Neural cell (in vitro differentiated cells): ENCODE data around the gene SDC4.

Experiments
- EP300 ChIP-seq: fragments of 450-650 bp; conservative IDR thresholded peaks from 2 replicates; pipeline ENCODE4 v1.6.1; 2014; ENCODE audit warnings: antibody characterized with exemption, mild to moderate bottlenecking, moderate library complexity; ENCODE audit not compliant: poor library complexity, severe bottlenecking
- EZH2 ChIP-seq: fragments of 200-600, 300-800 bp; shearing (Covaris generic), sonication (generic); IDR thresholded peaks from 2 replicates; pipeline ENCODE4 v1.6.1; 2014; ENCODE audit warnings: antibody characterized with exemption, low read length, borderline replicate concordance, mild to moderate bottlenecking; ENCODE audit not compliant: insufficient read depth, poor library complexity, severe bottlenecking
- MXI1 ChIP-seq: fragments of 450-650 bp; conservative IDR thresholded peaks from 2 replicates; pipeline ENCODE4 v1.6.1; 2014; ENCODE audit warnings: antibody characterized with exemption, mild to moderate bottlenecking; ENCODE audit not compliant: poor library complexity, severe bottlenecking
- POLR2AphosphoS5 ChIP-seq: IDR thresholded peaks from 2 replicates; pipeline ENCODE4 v1.6.1; 2012
- RAD21 ChIP-seq: fragments of 450-650 bp; conservative IDR thresholded peaks from 2 replicates; pipeline ENCODE4 v1.6.1; 2014; ENCODE audit warnings: antibody characterized with exemption, mild to moderate bottlenecking, moderate library complexity
- SMC3 ChIP-seq: fragments of 450-650 bp; conservative IDR thresholded peaks from 2 replicates; pipeline ENCODE4 v1.6.1; 2014; ENCODE audit warnings: antibody characterized with exemption, mild to moderate bottlenecking, moderate library complexity; ENCODE audit not compliant: poor library complexity
- TAF1 ChIP-seq: IDR thresholded peaks from 2 replicates; pipeline ENCODE4 v1.6.1; 2012; ENCODE audit warnings: low read depth
- TF ChIP-seq, protein P1 (sequence below): fragments of 450-650 bp; IDR thresholded peaks from 2 replicates; pipeline ENCODE4 v1.5.1; 2014; ENCODE audit warnings: antibody characterized with exemption, mild to moderate bottlenecking, moderate library complexity; ENCODE audit not compliant: poor library complexity, severe bottlenecking

DNA sequence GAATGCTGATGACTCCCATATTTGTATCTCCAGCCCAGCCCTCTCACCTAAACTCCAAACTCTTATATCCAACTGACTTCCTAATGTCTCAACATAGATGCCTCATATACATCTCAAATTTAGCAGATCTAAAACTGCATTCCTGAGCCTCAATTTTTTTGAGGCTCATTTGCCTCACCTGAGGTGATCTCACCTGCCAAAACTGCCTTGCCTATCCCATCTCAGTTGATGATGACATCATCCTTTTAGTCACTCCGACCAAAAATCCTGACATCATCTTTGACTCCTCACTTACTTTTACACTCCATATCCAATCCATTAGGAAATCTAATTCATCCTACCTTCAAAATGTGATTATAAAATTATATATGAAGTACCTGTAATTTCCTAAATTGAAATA, 68.2 kb downstream of the SDC4 start:
- TF ChIP-seq, protein P1, sequence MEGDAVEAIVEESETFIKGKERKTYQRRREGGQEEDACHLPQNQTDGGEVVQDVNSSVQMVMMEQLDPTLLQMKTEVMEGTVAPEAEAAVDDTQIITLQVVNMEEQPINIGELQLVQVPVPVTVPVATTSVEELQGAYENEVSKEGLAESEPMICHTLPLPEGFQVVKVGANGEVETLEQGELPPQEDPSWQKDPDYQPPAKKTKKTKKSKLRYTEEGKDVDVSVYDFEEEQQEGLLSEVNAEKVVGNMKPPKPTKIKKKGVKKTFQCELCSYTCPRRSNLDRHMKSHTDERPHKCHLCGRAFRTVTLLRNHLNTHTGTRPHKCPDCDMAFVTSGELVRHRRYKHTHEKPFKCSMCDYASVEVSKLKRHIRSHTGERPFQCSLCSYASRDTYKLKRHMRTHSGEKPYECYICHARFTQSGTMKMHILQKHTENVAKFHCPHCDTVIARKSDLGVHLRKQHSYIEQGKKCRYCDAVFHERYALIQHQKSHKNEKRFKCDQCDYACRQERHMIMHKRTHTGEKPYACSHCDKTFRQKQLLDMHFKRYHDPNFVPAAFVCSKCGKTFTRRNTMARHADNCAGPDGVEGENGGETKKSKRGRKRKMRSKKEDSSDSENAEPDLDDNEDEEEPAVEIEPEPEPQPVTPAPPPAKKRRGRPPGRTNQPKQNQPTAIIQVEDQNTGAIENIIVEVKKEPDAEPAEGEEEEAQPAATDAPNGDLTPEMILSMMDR, result no peak
- TF ChIP-seq EP300 (no peak), POLR2AphosphoS5 (no peak), TAF1 (no peak), SMC3 (no peak), EZH2 (no peak), MXI1 (no peak), RAD21 (no peak)
